ENCODE results near the gene LSM10.

LSM10 gene

DNA sequence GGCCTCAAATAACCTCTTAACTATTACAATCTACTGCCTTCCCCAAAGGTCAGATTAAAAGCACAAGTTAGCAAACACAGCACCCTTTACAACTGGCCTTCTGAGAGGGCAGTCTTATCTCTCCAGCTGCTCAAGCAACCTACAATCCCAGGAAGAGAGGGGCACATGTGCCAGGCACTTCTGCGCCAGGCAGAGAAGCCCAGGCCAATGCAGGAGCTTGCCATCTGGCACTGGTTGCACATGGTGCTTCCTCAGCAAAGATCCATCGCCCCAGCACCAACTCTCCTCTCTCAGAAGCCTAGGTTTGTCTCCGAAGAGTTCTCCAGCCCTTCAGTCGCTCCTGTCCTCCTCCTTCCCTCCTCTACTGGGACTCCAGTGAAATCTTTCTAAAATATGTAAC lies 14.5 kb downstream of the LSM10 start:
- no peak for DNase-seq (ENCODE audit: low read depth)

DNA sequence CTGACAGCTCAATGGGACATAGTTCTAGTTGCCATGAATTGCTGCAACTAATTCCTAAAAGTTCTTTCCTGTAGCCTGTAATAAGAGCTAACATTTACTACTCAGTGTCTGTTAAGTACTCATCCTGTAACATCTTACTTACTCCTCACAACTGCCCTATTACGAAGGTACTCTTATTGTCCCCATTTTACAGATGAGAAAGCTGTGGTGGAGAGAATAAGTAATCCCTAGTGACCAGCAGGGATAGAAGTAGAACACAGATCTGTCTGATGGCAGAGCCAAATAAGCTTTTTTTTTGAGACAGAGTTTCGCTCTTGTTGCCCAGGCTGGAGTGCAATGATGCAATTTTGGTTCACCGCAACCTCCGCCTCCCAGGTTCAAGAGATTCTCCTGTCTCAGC lies 15.0 kb downstream of the LSM10 start:
- DNase-seq (ENCODE audit: low read depth), result no peak

GRCh38 chr1:36382231-36382630 lies 15.5 kb downstream of the LSM10 start:
- no peak for DNase-seq (ENCODE audit: low read depth)

DNA sequence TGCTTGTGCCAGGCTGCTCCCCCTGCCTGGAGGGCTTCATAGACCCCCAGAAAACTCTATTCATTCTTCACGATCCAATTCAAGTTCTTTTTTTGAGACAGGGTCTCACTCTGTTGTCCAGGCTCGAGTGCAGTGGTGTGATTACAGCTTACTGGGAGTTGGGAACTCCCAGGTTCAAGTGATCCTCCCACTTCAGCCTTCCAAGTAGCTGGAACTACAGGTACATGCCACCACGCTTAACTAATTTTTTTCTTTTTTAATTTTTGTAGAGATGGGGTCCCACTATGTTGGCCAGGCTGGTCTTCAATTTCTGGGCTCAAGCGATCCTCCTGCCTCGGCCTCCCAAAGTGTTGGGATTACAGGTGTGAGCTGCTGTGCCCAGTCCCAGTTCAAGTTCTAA lies 16.3 kb downstream of the LSM10 start:
- no peak for DNase-seq (ENCODE audit: low read depth)

GRCh38 chr1:36380782-36381181 lies 16.9 kb downstream of the LSM10 start:
- DNase-seq (ENCODE audit: low read depth), result no peak

GRCh38 chr1:36380143-36380619 lies 17.5 kb downstream of the LSM10 start:
- no peak for DNase-seq (ENCODE audit: low read depth)

DNA sequence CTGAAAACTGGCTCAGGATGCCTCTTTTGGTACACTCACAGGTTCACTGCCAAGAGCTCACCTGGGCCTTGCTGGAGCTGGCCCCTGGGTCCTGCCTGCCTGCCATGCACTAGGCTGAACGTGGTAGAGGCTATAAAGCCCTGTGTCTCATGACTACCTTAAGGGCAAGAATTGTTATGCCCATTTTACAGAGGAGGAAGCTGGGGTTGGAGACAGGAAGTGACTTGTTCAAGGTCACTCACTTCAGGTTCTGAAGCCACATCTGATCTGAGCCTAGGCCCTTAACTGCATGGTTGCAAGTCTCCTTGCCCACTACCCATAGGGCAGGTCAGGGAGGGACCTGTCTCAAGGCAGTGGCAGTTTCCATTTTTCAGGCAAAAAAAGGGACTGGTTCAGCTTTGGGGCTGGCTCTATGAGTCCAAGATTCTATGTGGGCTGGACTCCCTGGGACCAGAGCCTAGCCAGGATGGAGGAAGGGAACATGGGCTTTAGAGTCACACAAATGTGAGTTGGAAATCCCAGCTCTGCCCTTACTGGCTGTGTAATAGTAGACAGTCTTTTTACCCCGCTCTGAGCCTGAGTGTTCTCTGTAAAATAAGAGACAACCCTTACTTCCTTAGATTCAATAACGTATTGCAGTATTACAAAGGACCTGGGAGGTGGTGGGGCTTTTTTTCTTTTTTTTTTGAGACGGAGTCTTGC lies 19.8 kb downstream of the LSM10 start:
- DNase-seq (ENCODE audit: low read depth), result no peak

GRCh38 chr1:36372617-36373016 lies 25.1 kb downstream of the LSM10 start:
- peak; percentile 33 for DNase-seq (ENCODE audit: low read depth)

DNA sequence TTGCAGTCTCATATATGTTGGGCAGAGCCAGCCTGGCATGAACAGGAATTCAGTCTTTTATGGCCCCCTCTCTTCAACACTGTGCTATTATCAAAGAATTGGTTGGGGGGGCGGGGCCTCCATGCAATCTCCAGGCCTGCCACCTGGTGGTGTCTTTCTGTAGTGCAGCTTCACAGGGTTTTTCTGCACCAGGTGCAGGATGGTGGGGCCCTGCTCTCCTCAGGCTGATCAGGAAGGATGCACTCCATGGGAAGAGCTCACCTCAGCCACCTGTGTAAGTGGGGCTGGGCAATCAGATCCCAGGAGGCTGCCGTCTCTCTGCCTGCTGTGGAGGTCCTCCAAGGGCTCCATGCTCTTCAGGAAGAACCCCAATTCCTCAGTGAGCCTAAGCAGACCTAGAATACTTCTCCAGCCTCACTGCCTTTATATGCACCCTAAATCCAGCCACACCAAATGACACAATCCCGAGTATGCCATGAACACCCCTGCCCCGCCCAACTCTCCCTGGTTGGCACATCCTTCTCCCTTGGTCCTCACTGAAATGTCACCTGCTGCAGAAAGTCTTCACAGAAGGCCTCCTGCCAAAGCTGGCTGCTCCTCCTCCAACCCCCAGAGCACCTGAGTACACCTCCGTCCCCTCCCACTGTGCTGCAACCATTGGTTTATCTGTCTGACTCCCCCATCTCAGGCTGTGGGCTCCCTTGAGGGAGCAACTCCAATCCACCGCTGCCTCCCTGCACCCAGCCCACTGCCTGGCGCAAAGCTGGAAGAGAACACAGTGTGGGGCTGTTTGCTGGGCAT lies 28.4 kb downstream of the LSM10 start:
- peak; percentile 46 for DNase-seq (ENCODE audit: low read depth)

DNA sequence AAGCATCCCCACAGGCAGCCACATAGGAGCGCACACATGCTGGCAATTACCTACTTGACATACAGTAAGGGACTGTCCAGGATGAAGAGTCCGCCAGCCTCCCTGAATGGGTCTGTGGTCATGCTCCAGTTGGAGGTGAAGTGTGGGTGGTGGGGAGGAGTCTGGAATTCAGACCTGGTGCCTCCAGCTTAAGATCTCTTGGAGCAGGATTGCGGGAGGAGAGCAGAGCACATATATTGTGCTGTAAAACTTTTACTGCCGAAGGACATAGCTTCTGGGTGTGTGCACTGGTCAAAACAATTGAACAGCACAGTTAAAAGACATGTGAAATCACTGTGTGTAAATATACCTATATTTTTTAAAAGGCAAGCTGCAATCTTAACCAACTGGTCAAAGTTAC lies 29.9 kb downstream of the LSM10 start:
- no peak for DNase-seq (ENCODE audit: low read depth)

- no peak for DNase-seq (ENCODE audit: low read depth)
These were observed 30.6 kb downstream of the LSM10 start for GRCh38 chr1:36367066-36367465.

- peak; percentile 25 for DNase-seq (ENCODE audit: low read depth)
These were observed 31.5 kb downstream of the LSM10 start for GRCh38 chr1:36366091-36366661.

DNA sequence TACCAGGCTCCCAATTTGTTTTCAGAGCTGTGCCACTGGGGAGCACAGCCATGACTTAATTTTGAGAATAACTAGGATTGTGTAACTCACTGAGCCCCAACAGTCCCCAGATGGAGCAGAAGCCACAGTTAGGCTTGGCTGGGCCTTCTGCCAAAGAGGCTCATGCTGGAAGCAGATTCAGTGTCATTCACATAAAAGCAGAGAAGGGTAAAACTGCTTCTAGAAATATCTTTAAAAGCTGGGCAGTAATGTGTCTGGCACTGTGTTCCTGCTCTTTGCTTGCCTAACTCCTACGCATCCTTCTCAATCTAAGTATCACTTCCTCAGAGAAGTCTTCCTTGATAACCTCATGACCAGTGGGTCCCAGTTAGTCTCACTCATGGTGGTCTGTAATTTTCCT lies 32.3 kb downstream of the LSM10 start:
- peak; percentile 50 for DNase-seq (ENCODE audit: low read depth)

DNA sequence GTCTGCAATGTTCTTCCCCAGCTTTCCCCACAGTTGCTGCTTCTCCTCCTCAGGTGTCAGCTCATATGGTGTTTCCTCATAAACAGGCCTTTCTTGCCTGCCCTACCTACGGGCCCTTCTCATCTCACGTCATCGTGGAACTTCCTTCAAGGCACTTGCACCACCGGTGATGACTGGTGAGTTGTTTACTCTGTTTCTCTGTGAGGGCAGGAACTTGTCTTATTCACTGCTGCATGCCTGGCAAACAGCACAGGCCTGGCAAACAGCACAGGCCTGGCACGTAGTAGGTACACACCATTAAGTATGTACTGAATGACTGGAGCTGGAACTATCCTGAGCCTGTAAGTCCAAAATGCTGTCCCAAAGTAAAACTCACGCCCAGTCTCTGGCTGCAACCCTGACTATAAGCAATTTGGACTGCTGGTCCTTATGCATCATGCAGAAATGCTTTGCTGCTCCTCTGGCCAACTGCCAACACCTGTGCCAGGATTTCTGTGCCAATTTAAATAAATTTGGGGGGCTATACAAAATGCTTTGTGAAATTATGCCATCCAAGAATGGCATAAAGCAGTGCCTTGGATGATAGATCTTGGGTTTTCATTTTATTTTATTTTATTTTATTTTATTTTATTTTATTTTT lies 37.7 kb downstream of the LSM10 start:
- DNase-seq (ENCODE audit: low read depth), result peak; percentile 54

- no peak for DNase-seq (ENCODE audit: low read depth)
These were observed 38.3 kb downstream of the LSM10 start for GRCh38 chr1:36359383-36359782.

GRCh38 chr1:36358514-36359084 lies 39.1 kb downstream of the LSM10 start:
- no peak for DNase-seq (ENCODE audit: low read depth)

DNA sequence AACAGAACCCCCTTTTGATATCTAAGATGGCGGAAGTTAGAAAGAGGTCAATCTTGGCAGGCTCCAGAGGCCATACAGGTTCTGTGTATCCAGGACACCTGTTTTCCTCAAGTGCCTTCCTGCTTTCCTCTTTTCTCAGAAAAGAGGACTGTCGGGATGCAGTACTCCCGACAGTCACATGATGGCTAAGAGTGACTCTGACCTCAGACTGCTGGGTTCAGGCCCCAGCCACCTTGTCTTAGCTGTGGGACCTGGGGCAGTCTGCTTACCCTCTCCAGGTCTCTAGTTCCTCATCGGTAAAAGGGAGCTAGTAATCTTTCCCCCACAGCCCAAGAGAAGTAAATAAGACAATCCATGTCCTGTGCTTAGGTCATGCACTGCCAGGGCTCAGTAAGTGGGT lies 41.9 kb downstream of the LSM10 start:
- no peak for DNase-seq (ENCODE audit: low read depth)

DNA sequence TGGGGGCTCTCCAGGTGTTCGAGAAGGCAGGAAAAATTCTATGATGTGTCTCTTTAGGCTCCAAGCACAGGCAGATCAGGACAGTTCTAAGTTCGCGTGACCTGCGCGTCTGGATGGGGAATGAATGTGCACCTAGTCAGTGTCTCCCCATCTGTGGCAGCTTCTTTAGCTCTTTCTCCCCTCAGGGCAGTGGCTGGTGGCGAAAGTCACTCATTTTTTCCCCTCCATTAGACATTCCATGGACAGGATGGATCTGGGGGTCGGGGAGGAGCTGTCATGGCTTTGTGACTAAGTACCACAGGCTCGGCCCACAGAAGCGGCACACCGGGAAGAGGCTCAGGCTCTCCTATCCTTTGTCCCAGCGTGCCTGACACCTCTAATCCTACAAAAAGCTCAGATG lies 43.2 kb downstream of the LSM10 start:
- DNase-seq (ENCODE audit: low read depth), result no peak

GRCh38 chr1:36352910-36353878 lies 44.5 kb downstream of the LSM10 start:
- DNase-seq (ENCODE audit: low read depth), result peak; percentile 70

DNA sequence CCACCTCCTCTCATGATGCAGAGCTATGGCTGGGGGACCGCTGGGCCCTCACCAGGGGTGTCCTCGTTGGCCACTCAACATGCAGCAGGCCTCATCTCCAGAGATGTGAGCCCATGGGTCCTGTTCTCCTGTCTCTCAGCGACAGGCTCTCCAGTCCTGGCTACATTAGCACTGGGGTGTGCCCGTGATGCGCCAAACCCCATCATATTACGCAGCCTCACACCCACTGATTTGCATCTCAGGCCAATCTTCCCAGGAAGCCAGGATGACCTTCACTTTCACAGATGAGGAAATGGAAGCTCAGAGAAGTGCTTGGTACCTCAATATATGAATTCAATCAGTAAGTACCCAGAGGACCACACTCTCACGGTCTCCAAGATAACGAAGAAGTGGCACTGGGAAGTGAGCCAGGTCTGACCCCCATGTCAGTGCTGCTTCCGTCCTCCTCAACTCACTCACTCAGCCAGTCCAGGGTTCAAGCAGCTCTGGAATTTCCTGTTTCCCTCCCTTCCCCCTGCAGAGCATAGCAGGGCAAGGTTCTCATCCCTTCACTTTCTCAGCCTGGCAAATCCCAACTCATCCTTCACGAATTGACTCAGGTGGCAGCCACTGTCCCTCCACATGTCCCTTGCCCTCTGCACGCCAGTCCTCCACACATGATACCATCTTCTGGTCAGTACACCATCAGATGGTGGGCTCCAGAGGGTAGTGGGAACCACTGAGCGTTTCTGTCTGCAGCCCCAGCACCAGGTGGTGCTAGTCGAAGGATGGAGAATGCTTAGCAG lies 45.4 kb downstream of the LSM10 start:
- DNase-seq (ENCODE audit: low read depth), result no peak
